Fibroblast of skin of abdomen (primary cell): Measurements from ENCODE around the gene STMN1.
A peak's percentile ranks its signal among the peaks of the same experiment; 100 is the strongest.

Source experiments
- DNase-seq: peaks from one replicate; pipeline ENCODE4 v3.0.0-alpha.2; 2013

STMN1 gene

GRCh38 chr1:25869909-25870606, 36.2 kb downstream of the STMN1 start:
- DNase-seq, result no peak

- no peak for DNase-seq
Observed at GRCh38 chr1:25867210-25867991, 38.8 kb downstream of the STMN1 start.

GRCh38 chr1:25866288-25866687, 39.9 kb downstream of the STMN1 start:
- no peak for DNase-seq

- no peak for DNase-seq
Observed at GRCh38 chr1:25864434-25864833, 41.8 kb downstream of the STMN1 start.

GRCh38 chr1:25863486-25864262, 42.5 kb downstream of the STMN1 start:
- DNase-seq, result no peak

- no peak for DNase-seq
Observed at GRCh38 chr1:25862785-25863485, 43.3 kb downstream of the STMN1 start.

- DNase-seq, result no peak
Observed at GRCh38 chr1:25861316-25862286, 44.6 kb downstream of the STMN1 start.

- DNase-seq, result peak; percentile 89
Observed at GRCh38 chr1:25858906-25859789, 47.1 kb downstream of the STMN1 start, which contains the start of gene AUNIP. TSS of gene AUNIP (minus strand) at chr1:25859457. CDS start at chr1:25859357, 100 bp downstream.

GRCh38 chr1:25858494-25858893, 47.7 kb downstream of the STMN1 start:
- DNase-seq, result no peak

- no peak for DNase-seq
Observed at GRCh38 chr1:25856856-25857255, 49.4 kb downstream of the STMN1 start.

- DNase-seq, result no peak
Observed at GRCh38 chr1:25854554-25854953, 51.7 kb downstream of the STMN1 start.
